HepG2 (cell line): ENCODE data around the gene WBP1. TPM values are rescaled to one million over a fixed set of nuclear protein-coding genes. Genes with fewer than 3 reads are reported as not detected.

ENCODE experiments used
- CREM ChIP-seq, 2 experiments: sonication (generic) in 1 of 2; formaldehyde crosslinking in 1 of 2; IDR thresholded peaks; 2 replicates each; pipeline versions ENCODE4 v1.4.0 to v1.6.1; 2016 to 2020; ENCODE audit warnings: antibody characterized with exemption in 1 of 2, mild to moderate bottlenecking in 1 of 2, missing genetic modification reagents in 1 of 2
- ELF3 ChIP-seq: IDR thresholded peaks from 2 replicates; pipeline ENCODE4 v1.6.1; 2016; ENCODE audit warnings: missing genetic modification reagents, missing compliant biosample characterization
- HNRNPH1 ChIP-seq: fragments of 200-400 bp; formaldehyde crosslinking; optimal IDR thresholded peaks from 2 replicates; pipeline ENCODE3; 2017; ENCODE audit warnings: mild to moderate bottlenecking, low read depth, low read length
- HNRNPLL ChIP-seq: fragments of 200-400 bp; formaldehyde crosslinking; IDR thresholded peaks from 2 replicates; pipeline ENCODE4 v1.6.1; 2017; ENCODE audit warnings: mild to moderate bottlenecking, low read depth, low read length; ENCODE audit not compliant: poor library complexity, severe bottlenecking
- SIX4 ChIP-seq: sonication (generic); formaldehyde crosslinking; IDR thresholded peaks from 2 replicates; pipeline ENCODE4 v1.4.0; 2020; ENCODE audit warnings: missing genetic modification reagents
- ZNF235 ChIP-seq: sonication (generic); formaldehyde crosslinking; IDR thresholded peaks from 2 replicates; pipeline ENCODE4 v1.8.1; 2023; ENCODE audit warnings: mild to moderate bottlenecking, missing genetic modification reagents, borderline replicate concordance
- ZNF263 ChIP-seq: sonication (generic); formaldehyde crosslinking; IDR thresholded peaks from 2 replicates; pipeline ENCODE4 v1.4.0; 2020; ENCODE audit warnings: missing genetic modification reagents
- polyA plus RNA-seq, 8 experiments: library from polyadenylated mRNA; depleted of rRNA in 3 of 8; stranded (reverse) in 7 of 8; unstranded in 1 of 8; fragments of >200 nt; fragmentation: Illumina TruSeq in 4 of 8; extraction: Trizol in 4 of 8; gene quantifications; 2 replicates each; pipeline versions ENCODE4 v1.2.1 to v1.2.3, GENCODE V29; 2011 to 2016; ENCODE audit warnings: low read depth in 4 of 8, missing spikeins in 1 of 8, mixed read lengths in 1 of 8; ENCODE audit not compliant: insufficient read depth in 1 of 8
- total RNA-seq, 5 experiments: library from RNA; depleted of rRNA; stranded (reverse); fragments of >200 nt; fragmentation: Illumina TruSeq; extraction: Trizol; gene quantifications; 2 replicates each; pipeline ENCODE4 v1.2.3, GENCODE V29; 2016; ENCODE audit warnings: low read depth in 1 of 5
- TF ChIP-seq, protein P1 (sequence below): sonication (generic); formaldehyde crosslinking; IDR thresholded peaks from one replicate; pipeline ENCODE4 v1.5.1; 2020; ENCODE audit warnings: mild to moderate bottlenecking, missing genetic modification reagents; ENCODE audit errors: not compliant biosample characterization
- TF ChIP-seq, protein P2 (sequence below), 2 experiments: sonication (generic) in 1 of 2; formaldehyde crosslinking in 1 of 2; IDR thresholded peaks; 2 replicates each; pipeline versions ENCODE4 v1.4.0 to v1.6.1; 2016 to 2020; ENCODE audit warnings: borderline replicate concordance in 1 of 2, low read depth in 1 of 2, mild to moderate bottlenecking in 1 of 2, missing genetic modification reagents in 1 of 2
- TF ChIP-seq, protein P3 (sequence below): sonication (generic); formaldehyde crosslinking; IDR thresholded peaks from 2 replicates; pipeline ENCODE4 v1.9.0; 2022; ENCODE audit warnings: missing genetic modification reagents, mild to moderate bottlenecking, borderline replicate concordance

Gene WBP1
- total and polyA plus RNA-seq, 2 of the 13 experiments (the other 11 are each of a cell fraction or from before 2014, with no cell fraction given) = 38.8 to 85.7 TPM

DNA sequence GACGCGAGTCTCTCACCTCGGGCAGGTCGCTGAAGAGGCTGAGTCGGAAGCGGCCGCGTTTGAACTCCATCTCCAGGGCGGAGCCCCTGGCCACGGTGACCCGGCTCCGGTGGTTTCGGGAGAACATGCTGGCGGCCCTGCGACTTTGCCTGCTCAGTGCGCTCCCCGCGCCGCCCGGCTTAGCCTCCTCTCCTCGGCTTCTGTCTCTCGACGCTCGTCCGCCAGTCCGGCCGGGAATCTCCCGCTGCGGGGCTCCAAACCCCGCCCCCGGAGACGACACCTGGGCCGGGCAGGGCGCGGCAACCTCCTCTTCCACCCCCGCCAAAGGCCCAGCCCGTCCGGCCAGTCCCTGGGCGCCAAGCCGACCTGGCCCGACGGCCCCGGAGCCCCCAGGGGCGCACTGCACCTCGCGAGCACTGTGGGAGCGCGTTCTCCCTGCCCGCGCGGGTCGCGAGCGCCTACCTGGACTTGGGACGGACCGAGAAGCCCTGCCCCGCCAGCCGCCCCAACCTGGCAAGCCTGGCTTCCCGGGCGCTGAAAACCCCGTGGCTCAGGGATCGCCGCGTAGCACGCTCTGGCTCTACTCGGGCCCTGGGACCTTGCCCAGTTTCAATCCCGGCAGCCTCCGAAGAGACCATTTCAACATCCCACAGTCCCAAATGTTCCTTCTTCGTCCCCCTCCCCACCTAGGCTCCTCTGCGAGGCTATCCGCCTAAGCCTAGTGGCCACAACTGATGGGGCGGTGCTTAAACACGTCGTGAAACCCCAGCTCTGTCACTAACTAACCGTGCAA is 16.4 kb upstream of the WBP1 start, which contains the start of gene RTKN (continued):
- TF ChIP-seq, protein P1, sequence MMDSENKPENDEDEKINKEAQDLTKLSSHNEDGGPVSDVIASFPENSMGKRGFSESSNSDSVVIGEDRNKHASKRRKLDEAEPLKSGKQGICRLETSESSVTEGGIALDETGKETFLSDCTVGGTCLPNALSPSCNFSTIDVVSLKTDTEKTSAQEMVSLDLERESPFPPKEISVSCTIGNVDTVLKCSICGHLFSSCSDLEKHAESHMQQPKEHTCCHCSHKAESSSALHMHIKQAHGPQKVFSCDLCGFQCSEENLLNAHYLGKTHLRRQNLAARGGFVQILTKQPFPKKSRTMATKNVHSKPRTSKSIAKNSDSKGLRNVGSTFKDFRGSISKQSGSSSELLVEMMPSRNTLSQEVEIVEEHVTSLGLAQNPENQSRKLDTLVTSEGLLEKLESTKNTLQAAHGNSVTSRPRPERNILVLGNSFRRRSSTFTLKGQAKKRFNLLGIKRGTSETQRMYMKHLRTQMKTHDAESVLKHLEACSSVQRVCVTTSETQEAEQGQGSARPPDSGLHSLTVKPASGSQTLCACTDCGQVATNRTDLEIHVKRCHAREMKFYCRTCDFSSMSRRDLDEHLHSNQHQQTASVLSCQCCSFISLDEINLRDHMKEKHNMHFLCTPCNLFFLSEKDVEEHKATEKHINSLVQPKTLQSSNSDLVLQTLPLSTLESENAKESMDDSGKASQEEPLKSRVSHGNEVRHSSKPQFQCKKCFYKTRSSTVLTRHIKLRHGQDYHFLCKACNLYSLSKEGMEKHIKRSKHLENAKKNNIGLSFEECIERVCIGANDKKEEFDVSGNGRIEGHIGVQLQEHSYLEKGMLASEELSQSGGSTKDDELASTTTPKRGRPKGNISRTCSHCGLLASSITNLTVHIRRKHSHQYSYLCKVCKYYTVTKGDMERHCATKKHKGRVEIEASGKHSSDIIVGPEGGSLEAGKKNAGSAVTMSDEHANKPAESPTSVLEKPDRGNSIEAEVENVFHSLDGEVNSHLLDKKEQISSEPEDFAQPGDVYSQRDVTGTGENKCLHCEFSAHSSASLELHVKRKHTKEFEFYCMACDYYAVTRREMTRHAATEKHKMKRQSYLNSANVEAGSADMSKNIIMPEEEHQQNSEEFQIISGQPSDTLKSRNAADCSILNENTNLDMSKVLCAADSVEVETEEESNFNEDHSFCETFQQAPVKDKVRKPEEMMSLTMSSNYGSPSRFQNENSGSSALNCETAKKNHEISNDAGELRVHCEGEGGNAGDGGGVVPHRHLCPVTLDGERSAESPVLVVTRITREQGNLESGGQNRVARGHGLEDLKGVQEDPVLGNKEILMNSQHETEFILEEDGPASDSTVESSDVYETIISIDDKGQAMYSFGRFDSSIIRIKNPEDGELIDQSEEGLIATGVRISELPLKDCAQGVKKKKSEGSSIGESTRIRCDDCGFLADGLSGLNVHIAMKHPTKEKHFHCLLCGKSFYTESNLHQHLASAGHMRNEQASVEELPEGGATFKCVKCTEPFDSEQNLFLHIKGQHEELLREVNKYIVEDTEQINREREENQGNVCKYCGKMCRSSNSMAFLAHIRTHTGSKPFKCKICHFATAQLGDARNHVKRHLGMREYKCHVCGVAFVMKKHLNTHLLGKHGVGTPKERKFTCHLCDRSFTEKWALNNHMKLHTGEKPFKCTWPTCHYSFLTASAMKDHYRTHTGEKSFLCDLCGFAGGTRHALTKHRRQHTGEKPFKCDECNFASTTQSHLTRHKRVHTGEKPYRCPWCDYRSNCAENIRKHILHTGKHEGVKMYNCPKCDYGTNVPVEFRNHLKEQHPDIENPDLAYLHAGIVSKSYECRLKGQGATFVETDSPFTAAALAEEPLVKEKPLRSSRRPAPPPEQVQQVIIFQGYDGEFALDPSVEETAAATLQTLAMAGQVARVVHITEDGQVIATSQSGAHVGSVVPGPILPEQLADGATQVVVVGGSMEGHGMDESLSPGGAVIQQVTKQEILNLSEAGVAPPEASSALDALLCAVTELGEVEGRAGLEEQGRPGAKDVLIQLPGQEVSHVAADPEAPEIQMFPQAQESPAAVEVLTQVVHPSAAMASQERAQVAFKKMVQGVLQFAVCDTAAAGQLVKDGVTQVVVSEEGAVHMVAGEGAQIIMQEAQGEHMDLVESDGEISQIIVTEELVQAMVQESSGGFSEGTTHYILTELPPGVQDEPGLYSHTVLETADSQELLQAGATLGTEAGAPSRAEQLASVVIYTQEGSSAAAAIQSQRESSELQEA (CRISPR knock-in tag) = peak; percentile 75
- TF ChIP-seq, protein P2, sequence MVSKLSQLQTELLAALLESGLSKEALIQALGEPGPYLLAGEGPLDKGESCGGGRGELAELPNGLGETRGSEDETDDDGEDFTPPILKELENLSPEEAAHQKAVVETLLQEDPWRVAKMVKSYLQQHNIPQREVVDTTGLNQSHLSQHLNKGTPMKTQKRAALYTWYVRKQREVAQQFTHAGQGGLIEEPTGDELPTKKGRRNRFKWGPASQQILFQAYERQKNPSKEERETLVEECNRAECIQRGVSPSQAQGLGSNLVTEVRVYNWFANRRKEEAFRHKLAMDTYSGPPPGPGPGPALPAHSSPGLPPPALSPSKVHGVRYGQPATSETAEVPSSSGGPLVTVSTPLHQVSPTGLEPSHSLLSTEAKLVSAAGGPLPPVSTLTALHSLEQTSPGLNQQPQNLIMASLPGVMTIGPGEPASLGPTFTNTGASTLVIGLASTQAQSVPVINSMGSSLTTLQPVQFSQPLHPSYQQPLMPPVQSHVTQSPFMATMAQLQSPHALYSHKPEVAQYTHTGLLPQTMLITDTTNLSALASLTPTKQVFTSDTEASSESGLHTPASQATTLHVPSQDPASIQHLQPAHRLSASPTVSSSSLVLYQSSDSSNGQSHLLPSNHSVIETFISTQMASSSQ (IDR thresholded peaks at IDR 0.05; ENCODE audit: low read depth) = peak; percentile 91; the same call in 1 of the 2 replicates
- TF ChIP-seq, protein P2 (CRISPR knock-in tag; IDR thresholded peaks at IDR 0.05; ENCODE audit: borderline replicate concordance) = peak; percentile 95
- 0 out of 2 replicates have a peak, but pooled peaks have one; percentile 87 for TF ChIP-seq ZNF235
- TF ChIP-seq, protein P3, sequence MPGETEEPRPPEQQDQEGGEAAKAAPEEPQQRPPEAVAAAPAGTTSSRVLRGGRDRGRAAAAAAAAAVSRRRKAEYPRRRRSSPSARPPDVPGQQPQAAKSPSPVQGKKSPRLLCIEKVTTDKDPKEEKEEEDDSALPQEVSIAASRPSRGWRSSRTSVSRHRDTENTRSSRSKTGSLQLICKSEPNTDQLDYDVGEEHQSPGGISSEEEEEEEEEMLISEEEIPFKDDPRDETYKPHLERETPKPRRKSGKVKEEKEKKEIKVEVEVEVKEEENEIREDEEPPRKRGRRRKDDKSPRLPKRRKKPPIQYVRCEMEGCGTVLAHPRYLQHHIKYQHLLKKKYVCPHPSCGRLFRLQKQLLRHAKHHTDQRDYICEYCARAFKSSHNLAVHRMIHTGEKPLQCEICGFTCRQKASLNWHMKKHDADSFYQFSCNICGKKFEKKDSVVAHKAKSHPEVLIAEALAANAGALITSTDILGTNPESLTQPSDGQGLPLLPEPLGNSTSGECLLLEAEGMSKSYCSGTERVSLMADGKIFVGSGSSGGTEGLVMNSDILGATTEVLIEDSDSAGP (CRISPR knock-in tag) = peak; percentile 90; the same call in 1 of the 2 replicates
- peak; percentile 61 for TF ChIP-seq ELF3 (CRISPR knock-in tag)
- peak; percentile 67 for TF ChIP-seq HNRNPLL
- peak; percentile 44; the same call in 1 of the 2 replicates for TF ChIP-seq ZNF263
- peak; percentile 53; the same call in 1 of the 2 replicates for TF ChIP-seq SIX4 (CRISPR knock-in tag)
- peak; percentile 99 for TF ChIP-seq HNRNPH1
- TF ChIP-seq CREM (IDR thresholded peaks at IDR 0.05) = peak; percentile 68
- no peak for TF ChIP-seq CREM (CRISPR knock-in tag; IDR thresholded peaks at IDR 0.05)
